ENCODE results near the gene EYA2. TPM values are rescaled to one million over a fixed set of nuclear protein-coding genes. Genes with fewer than 3 reads are reported as not detected.

The EYA2 gene
- total RNA-seq, 1 donor: not detected

GRCh38 chr20:46900826-46901225 lies 6.2 kb downstream of the EYA2 start:
- DNase-seq (ENCODE audit: low read depth): no peak
- TF ChIP-seq, protein P1, sequence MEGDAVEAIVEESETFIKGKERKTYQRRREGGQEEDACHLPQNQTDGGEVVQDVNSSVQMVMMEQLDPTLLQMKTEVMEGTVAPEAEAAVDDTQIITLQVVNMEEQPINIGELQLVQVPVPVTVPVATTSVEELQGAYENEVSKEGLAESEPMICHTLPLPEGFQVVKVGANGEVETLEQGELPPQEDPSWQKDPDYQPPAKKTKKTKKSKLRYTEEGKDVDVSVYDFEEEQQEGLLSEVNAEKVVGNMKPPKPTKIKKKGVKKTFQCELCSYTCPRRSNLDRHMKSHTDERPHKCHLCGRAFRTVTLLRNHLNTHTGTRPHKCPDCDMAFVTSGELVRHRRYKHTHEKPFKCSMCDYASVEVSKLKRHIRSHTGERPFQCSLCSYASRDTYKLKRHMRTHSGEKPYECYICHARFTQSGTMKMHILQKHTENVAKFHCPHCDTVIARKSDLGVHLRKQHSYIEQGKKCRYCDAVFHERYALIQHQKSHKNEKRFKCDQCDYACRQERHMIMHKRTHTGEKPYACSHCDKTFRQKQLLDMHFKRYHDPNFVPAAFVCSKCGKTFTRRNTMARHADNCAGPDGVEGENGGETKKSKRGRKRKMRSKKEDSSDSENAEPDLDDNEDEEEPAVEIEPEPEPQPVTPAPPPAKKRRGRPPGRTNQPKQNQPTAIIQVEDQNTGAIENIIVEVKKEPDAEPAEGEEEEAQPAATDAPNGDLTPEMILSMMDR (IDR thresholded peaks at IDR 0.05; ENCODE audit: insufficient read depth, low read depth, low read length): no peak
- H3K4me3 ChIP-seq (ENCODE audit: low read depth, low read length): no peak overlapping the region

GRCh38 chr20:46901638-46902037 lies 7.0 kb downstream of the EYA2 start:
- DNase-seq (ENCODE audit: low read depth): no peak
- TF ChIP-seq, protein P1 (IDR thresholded peaks at IDR 0.05; ENCODE audit: insufficient read depth, low read depth, low read length): no peak
- no peak overlapping the region for H3K4me3 ChIP-seq (ENCODE audit: low read depth, low read length)

DNA sequence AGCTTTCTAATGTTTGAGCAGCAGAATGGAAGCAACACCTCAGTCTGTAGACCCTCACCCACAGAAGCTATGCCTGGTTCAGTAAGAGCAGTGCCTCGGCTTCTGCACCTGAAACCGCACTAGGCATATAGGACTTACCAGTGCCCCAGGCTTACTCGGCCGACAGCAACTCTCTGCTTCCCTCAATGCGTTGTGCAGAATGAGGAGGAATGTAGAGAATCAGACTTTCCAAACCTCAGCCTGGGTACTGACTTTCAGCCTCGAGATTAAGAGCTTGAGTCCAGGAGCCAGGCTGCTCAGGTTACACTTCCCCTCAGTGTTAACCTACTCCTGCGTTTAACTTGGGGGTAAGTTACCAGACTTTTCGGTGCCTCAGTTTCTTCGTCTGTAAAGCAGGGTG lies 8.6 kb downstream of the EYA2 start:
- TF ChIP-seq, protein P1 (IDR thresholded peaks at IDR 0.05; ENCODE audit: insufficient read depth, low read depth, low read length): no peak
- DNase-seq (ENCODE audit: low read depth): no peak
- no peak overlapping the region for H3K4me3 ChIP-seq (ENCODE audit: low read depth, low read length)

GRCh38 chr20:46903937-46904336 lies 9.3 kb downstream of the EYA2 start:
- TF ChIP-seq, protein P1 (IDR thresholded peaks at IDR 0.05; ENCODE audit: insufficient read depth, low read depth, low read length): no peak
- H3K4me3 ChIP-seq (ENCODE audit: low read depth, low read length): no peak overlapping the region
- no peak for DNase-seq (ENCODE audit: low read depth)

DNA sequence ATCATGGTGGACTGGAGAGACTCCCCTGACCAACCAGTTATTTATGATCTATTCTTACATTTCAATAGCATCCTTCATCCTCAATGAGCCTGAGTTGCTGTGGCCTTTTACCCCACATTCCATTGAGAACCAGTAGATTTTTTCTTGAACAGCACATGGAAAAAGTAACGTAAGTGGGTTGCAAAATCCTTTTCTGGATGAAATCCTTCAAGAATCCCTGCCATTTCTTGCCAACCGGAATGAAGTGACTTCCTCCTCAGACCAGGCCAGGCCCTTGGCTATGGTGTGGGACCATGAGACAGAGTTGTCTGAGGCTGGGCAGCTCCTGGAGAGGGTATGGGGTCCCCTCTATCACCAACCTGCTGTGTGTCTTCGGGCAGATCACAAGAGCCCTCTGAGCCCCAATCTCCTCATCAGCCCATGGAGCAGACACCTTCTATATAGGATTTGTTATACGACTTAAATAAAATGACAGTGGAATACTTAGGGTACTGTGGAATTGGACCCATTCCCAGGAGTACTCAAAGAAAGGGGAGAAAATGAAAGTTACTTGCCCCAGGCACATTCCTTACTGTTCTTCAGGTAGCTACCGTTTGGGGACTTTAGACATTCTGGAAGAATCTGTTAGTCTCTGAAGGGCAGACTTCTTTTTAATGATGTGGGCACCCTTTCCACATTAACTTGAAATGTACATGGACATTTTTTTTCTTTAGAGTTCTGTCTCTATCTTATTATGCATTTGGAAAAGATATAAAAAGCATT lies 10.9 kb downstream of the EYA2 start:
- no peak for DNase-seq (ENCODE audit: low read depth)
- TF ChIP-seq, protein P1 (IDR thresholded peaks at IDR 0.05; ENCODE audit: insufficient read depth, low read depth, low read length): no peak
- no peak overlapping the region for H3K4me3 ChIP-seq (ENCODE audit: low read depth, low read length)

- TF ChIP-seq, protein P1 (IDR thresholded peaks at IDR 0.05; ENCODE audit: insufficient read depth, low read depth, low read length): no peak
- no peak for DNase-seq (ENCODE audit: low read depth)
- no peak overlapping the region for H3K4me3 ChIP-seq (ENCODE audit: low read depth, low read length)
These were observed 18.8 kb downstream of the EYA2 start for GRCh38 chr20:46913329-46914044.
